LHCN-M2 (cell line): ENCODE results near the gene BATF. TPM values are rescaled to one million over a fixed set of nuclear protein-coding genes. Genes with fewer than 3 reads are reported as not detected.
A peak's percentile ranks its signal among the peaks of the same experiment; 100 is the strongest.

Source experiments
- DNase-seq: peaks from one replicate; pipeline ENCODE4 v3.0.0-alpha.2; 2012; ENCODE audit warnings: low read depth
- total RNA-seq: library from RNA; depleted of rRNA; stranded (reverse); fragments of >200 nt; gene quantifications from 2 replicates; pipeline ENCODE4 v1.2.3, GENCODE V29; 2014

Gene BATF
- total RNA-seq, 1 experiment from 2014 or later: not detected

DNA sequence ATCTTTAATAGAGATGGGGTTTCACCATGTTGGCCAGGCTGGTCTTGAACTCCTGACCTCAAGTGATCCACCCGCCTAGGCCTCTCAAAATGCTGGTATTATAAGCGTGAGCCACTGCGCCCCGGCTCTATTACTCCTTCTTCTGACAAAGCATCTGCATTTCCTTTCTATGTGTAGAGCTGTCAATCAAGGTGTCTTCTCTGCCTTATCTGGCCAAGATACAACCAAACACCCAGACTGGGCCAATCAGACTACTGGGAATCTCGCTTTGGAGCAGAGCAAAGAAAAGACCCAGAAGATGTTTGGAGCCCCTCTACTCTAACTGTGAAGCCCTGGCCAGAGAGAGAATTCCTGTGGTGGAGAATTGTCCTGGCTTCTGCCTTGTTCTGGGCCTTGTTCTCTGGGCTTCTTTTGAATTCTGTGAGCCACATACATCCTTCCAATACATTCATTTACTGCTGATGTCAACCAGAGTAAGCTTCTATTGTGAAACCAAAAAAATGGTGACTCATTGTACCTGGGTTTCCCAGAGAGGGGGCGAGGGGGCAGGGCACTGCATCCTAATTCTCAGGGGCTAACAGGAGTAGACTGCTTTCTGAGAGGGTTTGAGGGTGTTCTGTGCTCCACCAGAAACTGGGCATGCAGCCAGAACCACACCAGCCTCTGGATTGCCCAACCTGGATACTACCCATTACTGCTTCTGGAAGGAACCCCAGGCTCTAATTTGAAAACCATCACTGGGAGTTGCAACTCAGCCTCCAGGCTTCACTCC, 37.4 kb downstream of the BATF start:
- peak; percentile 75 for DNase-seq

DNA sequence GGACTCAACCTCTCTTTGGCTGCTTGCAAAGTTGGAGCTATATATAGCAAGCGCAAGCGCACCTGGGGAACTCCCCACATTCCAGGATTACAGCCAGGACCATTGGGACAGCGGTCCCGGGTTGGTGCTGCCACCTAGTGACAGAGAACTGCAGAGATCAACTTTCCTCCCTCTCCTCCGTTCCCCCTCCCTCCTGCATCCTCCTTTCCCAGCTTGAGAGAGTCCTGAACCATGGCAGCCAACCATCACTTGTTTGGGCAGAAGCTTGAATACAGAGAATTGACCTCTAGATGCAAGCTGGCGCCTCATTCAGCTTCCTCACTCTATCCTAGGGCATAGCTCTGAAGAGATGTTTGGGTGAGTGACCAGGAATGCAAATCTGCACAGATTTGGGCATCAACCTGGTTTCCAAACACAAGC, 38.8 kb downstream of the BATF start:
- DNase-seq: peak; percentile 68

GRCh38 chr14:75562089-75562488, 39.8 kb downstream of the BATF start:
- no peak for DNase-seq

DNA sequence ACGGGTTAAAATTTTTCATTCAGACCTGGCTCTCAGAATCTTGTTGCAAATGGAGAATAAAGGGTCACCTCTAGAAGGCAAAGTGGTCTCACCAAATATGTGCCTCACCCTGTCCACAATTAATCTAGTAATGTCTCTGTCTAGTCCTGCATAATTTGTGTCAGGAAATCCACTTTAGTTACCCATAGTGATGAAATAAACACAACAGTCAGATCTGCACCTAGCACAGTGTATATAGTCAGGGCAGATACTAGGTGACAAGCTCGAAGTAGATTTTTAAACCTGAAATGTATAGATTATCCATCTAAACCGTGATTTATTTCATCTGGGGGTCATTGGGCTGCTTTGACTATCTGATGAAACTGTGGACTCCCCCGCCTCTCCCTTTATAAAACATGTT, 40.2 kb downstream of the BATF start:
- no peak for DNase-seq

DNA sequence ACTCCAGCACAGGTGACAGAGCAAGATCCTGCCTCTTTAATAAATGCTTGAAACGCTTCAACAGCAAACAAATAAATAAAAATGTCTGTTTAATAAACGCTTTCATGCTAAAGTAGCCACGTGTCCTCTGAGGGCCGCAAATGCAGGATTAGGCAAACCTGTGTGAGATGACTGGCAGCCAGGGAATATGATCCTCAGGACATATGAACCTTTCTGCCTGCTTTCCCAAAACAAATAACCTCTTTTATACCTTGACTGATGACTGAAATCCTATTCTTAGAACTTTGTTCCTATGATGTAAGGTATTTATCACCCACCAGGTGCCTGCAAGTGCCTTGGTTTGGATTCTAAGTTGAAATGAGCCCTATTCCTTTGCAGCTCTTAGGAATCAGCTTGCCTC, 41.7 kb downstream of the BATF start:
- DNase-seq: no peak

DNA sequence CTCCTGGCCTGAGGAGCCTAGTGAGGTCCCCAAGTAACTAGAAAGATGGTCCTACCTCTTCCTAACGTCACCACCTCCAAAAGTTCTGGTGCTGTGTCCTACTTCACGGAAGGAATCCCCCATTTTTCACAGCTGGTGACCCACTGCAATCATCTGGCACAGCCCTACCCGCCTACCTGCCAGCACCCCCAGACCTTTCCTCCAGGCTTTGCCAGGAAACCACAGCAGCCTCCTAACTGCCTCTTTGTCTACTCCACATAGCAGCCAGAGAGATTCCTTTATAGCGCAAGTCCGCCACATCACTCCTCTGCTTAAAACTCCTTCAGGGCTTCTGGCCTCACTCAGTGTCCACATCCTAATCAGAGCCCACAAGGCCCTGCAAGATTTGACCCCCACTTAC, 42.8 kb downstream of the BATF start:
- no peak for DNase-seq

DNA sequence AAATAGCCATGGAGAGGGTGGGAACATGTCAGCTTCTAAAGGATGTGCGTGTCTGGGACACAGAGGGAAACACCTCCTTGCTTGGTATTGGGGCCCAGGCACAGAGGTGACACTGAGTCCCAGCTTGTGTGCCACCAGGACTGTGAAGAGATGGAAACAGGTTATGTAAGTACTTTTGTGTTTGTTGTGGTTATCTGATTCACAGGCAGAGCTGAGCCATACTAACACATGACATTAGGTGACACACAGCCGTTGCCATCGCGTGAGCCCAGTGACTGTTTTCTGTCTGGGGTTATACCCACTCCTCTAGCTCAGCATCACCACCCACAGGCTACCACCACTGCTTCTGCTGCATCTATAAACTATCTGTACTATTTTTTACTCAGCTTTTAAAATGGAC, 44.1 kb downstream of the BATF start:
- peak; percentile 69 for DNase-seq

DNA sequence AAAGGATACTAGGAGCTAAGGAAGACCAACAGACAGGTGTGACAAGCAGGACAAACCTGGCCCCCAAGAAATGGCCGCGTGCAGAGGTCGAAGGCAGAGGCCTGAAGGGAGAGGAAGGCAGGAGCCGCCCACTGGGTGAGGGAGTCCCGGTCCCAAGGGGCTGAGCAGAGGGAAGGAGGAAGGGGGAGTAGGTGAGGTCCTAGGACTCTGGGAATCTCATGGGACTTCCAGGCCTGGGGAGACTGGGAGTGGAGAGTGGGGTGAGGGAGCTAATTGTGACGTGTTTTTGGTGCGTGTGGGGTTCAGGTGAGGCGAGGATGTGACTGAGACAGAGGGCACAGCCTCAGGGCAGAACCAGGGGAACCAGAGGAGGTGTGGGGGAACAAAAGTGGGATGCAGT, 44.5 kb downstream of the BATF start:
- DNase-seq: no peak

GRCh38 chr14:75568140-75568539, 45.9 kb downstream of the BATF start:
- DNase-seq: no peak

DNA sequence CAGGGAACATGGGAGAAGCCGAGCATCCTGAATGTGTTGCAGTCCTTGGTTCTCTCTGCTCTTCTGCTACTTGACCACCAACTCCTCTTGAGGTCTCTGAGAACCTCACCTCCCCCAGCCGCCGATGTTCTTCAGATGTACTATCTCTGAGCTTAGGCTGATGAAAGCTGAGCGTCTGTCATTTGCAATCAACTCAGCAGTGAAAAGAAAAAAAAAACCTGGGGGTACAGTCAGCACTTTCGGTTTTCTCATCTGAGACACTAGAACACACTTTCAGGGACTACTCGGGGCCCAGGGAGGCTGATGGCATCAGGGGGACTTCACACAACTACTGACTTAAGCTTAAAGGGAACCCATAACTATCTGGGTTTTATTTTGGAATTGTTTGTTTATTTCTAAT, 46.5 kb downstream of the BATF start:
- DNase-seq: no peak

DNA sequence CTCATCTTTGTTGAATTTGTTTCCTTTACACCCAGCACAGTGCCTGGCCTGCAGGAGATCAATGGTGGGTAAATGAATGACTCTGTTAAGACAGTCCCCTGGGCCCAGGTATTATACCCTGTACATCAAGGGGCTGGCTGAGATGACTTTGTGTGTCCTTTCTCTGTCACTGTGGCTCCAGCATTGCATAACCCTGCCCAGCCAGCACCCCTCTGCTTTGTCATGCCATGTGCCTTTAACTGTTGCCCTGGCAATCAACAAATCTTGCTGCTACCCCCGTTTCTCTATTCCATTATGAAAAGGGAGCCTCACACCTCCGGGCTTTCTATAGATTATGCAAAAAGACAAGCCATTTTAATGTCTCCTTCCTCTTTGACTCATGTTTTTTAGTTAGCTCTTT, 48.5 kb downstream of the BATF start:
- DNase-seq: no peak

- no peak for DNase-seq
These were observed 49.8 kb downstream of the BATF start for GRCh38 chr14:75572104-75572503.

GRCh38 chr14:75577090-75577489, 54.8 kb downstream of the BATF start:
- DNase-seq: no peak

DNA sequence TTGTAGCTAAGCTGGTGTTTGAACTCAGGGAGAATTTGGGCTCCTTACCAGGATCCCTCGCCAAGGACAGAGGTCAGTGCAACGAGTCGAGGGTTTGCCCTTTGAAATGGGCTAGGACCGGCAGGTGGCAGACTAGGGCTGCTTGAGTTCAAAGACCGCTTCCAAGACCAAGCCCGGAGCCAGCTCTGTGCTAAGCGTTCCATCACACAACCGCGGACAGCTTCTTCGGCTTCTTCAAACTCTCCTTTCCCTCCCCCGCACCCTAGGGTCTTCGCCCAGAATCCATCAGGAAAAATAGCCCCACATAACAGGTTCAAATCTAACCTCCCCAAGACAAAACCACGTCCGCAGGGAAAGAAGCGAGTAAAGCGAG, 55.4 kb downstream of the BATF start:
- peak; percentile 82 for DNase-seq

GRCh38 chr14:75578102-75578785, 56.0 kb downstream of the BATF start, which contains the start of gene FLVCR2:
Gene FLVCR2, plus strand, starts transcription at chr14:75578620. Its CDS starts 353 bp downstream, at chr14:75578973.
- peak; percentile 77 for DNase-seq

- peak; percentile 72 for DNase-seq
These were observed 56.6 kb downstream of the BATF start for GRCh38 chr14:75578786-75579337.

DNA sequence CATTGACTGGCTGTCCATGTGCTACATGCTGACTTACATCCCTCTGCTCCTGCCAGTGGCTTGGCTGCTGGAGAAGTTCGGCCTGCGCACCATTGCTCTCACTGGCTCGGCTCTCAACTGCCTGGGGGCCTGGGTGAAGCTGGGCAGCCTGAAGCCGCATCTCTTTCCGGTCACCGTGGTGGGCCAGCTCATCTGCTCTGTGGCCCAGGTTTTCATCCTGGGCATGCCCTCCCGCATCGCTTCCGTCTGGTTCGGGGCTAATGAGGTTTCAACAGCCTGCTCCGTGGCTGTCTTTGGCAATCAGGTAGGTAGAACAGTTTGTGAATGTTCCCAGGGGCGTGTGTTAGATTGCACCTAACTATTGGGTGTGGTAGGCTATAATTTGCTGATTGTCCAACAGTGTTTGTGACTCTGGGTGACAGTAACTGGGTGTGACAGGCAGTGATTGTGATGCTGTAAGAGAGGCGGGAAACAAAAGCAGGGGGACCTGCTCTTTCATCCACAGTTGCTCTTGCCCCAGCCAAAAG, 57.1 kb downstream of the BATF start:
- DNase-seq: no peak

GRCh38 chr14:75579882-75580281, 57.6 kb downstream of the BATF start:
- DNase-seq: peak; percentile 13

DNA sequence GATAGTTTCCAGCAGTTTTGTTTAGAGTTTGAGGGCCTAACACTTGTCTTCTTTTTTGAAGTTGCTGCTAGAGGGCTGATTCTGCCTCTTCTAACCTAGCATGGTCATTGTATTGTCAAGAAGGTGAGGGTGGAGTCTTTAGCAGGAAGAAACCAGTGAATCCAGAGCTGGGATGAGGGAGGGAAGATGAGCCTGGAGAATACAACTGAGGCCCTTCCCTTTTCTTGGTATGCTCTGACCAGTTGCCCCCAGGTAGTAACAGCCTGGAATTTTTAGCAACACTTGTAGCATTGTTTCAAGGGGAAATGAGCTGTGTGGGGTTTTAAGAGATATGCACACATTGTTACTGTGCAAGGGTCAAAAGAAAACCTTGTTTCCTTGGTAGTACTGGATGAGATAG, 65.1 kb downstream of the BATF start:
- no peak for DNase-seq

DNA sequence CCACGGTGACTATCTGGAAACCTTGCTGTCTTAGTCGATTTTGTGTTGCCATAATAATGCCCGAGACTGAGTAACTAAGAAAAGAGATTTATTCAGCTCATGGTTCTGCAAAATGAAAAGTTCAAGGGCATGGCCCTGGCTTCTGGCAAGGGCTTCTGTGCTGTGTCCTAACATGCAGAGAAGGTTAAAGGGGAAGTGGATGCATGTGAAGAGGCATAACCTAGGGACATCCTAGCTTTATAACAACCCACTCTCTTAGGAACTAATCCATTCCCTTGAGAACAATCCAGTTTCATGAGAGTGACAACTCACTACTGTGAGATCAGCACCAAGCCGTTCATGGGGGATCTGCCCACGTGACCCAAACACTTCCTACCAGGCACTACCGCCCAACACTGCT, 67.7 kb downstream of the BATF start:
- DNase-seq: no peak

GRCh38 chr14:75591331-75591946, 69.2 kb downstream of the BATF start:
- DNase-seq: no peak

DNA sequence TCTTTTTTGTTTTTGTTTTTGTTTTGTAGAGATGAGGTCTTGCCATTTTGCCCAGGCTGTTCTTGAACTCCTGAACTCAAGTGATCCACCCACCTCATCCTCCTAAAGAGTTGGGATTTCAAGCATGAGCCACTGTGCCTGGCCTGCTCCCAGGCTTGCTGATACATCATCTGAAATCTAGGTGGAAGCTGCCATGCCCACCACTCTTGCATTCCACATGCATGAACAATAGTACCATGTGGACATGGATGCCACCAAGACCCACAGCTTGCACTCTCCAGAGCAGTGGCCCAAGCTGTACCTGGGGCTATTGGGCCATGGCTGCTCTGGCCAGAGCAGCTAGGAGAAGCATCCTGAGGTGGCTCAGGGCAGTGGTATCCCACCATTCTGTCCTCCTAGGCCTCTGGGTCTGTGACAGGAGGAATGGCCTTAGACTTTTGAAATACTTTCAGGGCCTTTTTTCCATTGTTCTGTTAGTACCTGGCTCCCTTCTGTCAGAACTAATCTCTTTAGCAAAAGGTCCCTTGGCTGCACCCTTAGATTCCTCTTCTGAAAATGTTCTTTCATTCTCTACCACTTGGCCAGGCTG, 69.8 kb downstream of the BATF start:
- no peak for DNase-seq
